Neural cell (in vitro differentiated cells): ENCODE results near the gene IFI6. TPM values are rescaled to one million over a fixed set of nuclear protein-coding genes. Genes with fewer than 3 reads are reported as not detected.
A peak's percentile ranks its signal among the peaks of the same experiment; 100 is the strongest.

Experiments
- H2AFZ ChIP-seq: fragments of 200-600, 300-800 bp; sonication (generic), shearing (Covaris generic); 2 replicates; pipeline ENCODE4 v1.6.0; 2014; ENCODE audit warnings: low read depth, mild to moderate bottlenecking, antibody characterized with exemption, low read length, moderate library complexity
- H3F3A ChIP-seq: fragments of 200-600 bp; shearing (Covaris generic); 2 replicates; pipeline ENCODE4 v1.6.1; 2016; ENCODE audit warnings: mild to moderate bottlenecking, moderate library complexity, mixed read lengths, antibody characterized with exemption, low read length; ENCODE audit not compliant: insufficient read depth, poor library complexity, severe bottlenecking
- H3K27ac ChIP-seq: fragments of 200-600, 300-800 bp; sonication (generic), shearing (Covaris generic); 2 replicates; pipeline ENCODE4 v1.5.1; 2014; ENCODE audit warnings: mild to moderate bottlenecking, low read length, moderate library complexity
- H3K27me3 ChIP-seq: fragments of 300-800, 200-600 bp; sonication (generic), shearing (Covaris generic); 2 replicates; pipeline ENCODE4 v1.6.0; 2014; ENCODE audit warnings: mild to moderate bottlenecking, low read depth, low read length, moderate library complexity; ENCODE audit not compliant: insufficient read depth
- H3K36me3 ChIP-seq: fragments of 300-800, 200-600 bp; sonication (generic), shearing (Covaris generic); 2 replicates; pipeline ENCODE4 v1.5.1; 2014; ENCODE audit warnings: mild to moderate bottlenecking, antibody characterized with exemption, low read length, moderate library complexity; ENCODE audit not compliant: insufficient read depth
- H3K4me2 ChIP-seq: fragments of 300-800, 200-600 bp; sonication (generic), shearing (Covaris generic); 2 replicates; pipeline ENCODE4 v1.6.0; 2014; ENCODE audit warnings: mild to moderate bottlenecking, low read length
- H3K4me3 ChIP-seq: fragments of 300-800, 200-600 bp; sonication (generic), shearing (Covaris generic); 2 replicates; pipeline ENCODE4 v1.5.1; 2014; ENCODE audit warnings: mild to moderate bottlenecking, low read length, moderate library complexity
- H3K79me2 ChIP-seq: fragments of 200-600 bp; shearing (Covaris generic); replicated peaks from 2 replicates; pipeline ENCODE4 v1.6.0; 2014; ENCODE audit warnings: mild to moderate bottlenecking, low read length, moderate library complexity; ENCODE audit not compliant: insufficient read depth
- H3K9ac ChIP-seq: fragments of 300-800, 200-600 bp; sonication (generic), shearing (Covaris generic); 2 replicates; pipeline ENCODE4 v1.6.1; 2016; ENCODE audit warnings: mild to moderate bottlenecking, low read length, mixed read lengths
- H3K9me2 ChIP-seq: fragments of 200-600 bp; shearing (Covaris generic); 2 replicates; pipeline ENCODE4 v1.6.1; 2016; ENCODE audit warnings: mild to moderate bottlenecking, low read length, mixed read lengths; ENCODE audit not compliant: insufficient read depth
- H3K9me3 ChIP-seq: fragments of 200-600, 300-800 bp; sonication (generic), shearing (Covaris generic); 2 replicates; pipeline ENCODE4 v1.6.1; 2016; ENCODE audit warnings: mild to moderate bottlenecking, mixed run types, low read length, moderate library complexity, mixed read lengths
- H4K20me1 ChIP-seq: fragments of 200-600 bp; shearing (Covaris generic); 2 replicates; pipeline ENCODE4 v1.6.1; 2016; ENCODE audit warnings: mild to moderate bottlenecking, mixed run types; ENCODE audit not compliant: insufficient read depth
- EP300 ChIP-seq: fragments of 450-650 bp; conservative IDR thresholded peaks from 2 replicates; pipeline ENCODE4 v1.6.1; 2014; ENCODE audit warnings: antibody characterized with exemption, mild to moderate bottlenecking, moderate library complexity; ENCODE audit not compliant: poor library complexity, severe bottlenecking
- EZH2 ChIP-seq: fragments of 200-600, 300-800 bp; shearing (Covaris generic), sonication (generic); IDR thresholded peaks from 2 replicates; pipeline ENCODE4 v1.6.1; 2014; ENCODE audit warnings: antibody characterized with exemption, low read length, borderline replicate concordance, mild to moderate bottlenecking; ENCODE audit not compliant: insufficient read depth, poor library complexity, severe bottlenecking
- MXI1 ChIP-seq: fragments of 450-650 bp; conservative IDR thresholded peaks from 2 replicates; pipeline ENCODE4 v1.6.1; 2014; ENCODE audit warnings: antibody characterized with exemption, mild to moderate bottlenecking; ENCODE audit not compliant: poor library complexity, severe bottlenecking
- POLR2AphosphoS5 ChIP-seq: IDR thresholded peaks from 2 replicates; pipeline ENCODE4 v1.6.1; 2012
- RAD21 ChIP-seq: fragments of 450-650 bp; conservative IDR thresholded peaks from 2 replicates; pipeline ENCODE4 v1.6.1; 2014; ENCODE audit warnings: antibody characterized with exemption, mild to moderate bottlenecking, moderate library complexity
- SMC3 ChIP-seq: fragments of 450-650 bp; conservative IDR thresholded peaks from 2 replicates; pipeline ENCODE4 v1.6.1; 2014; ENCODE audit warnings: antibody characterized with exemption, mild to moderate bottlenecking, moderate library complexity; ENCODE audit not compliant: poor library complexity
- TAF1 ChIP-seq: IDR thresholded peaks from 2 replicates; pipeline ENCODE4 v1.6.1; 2012; ENCODE audit warnings: low read depth
- polyA plus RNA-seq: library from polyadenylated mRNA; depleted of rRNA; stranded (reverse); fragments of >200 nt; gene quantifications from 2 replicates; pipeline ENCODE4 v1.2.3, GENCODE V29; 2014
- TF ChIP-seq, protein P1 (sequence below): fragments of 450-650 bp; IDR thresholded peaks from 2 replicates; pipeline ENCODE4 v1.5.1; 2014; ENCODE audit warnings: antibody characterized with exemption, mild to moderate bottlenecking, moderate library complexity; ENCODE audit not compliant: poor library complexity, severe bottlenecking
- TF ChIP-seq, protein P2 (sequence below): IDR thresholded peaks from 2 replicates; pipeline ENCODE4 v1.6.1; 2012; ENCODE audit warnings: borderline replicate concordance

IFI6 gene
- polyA plus RNA-seq, 1 donor from 2014 or later = 0.35 TPM

DNA sequence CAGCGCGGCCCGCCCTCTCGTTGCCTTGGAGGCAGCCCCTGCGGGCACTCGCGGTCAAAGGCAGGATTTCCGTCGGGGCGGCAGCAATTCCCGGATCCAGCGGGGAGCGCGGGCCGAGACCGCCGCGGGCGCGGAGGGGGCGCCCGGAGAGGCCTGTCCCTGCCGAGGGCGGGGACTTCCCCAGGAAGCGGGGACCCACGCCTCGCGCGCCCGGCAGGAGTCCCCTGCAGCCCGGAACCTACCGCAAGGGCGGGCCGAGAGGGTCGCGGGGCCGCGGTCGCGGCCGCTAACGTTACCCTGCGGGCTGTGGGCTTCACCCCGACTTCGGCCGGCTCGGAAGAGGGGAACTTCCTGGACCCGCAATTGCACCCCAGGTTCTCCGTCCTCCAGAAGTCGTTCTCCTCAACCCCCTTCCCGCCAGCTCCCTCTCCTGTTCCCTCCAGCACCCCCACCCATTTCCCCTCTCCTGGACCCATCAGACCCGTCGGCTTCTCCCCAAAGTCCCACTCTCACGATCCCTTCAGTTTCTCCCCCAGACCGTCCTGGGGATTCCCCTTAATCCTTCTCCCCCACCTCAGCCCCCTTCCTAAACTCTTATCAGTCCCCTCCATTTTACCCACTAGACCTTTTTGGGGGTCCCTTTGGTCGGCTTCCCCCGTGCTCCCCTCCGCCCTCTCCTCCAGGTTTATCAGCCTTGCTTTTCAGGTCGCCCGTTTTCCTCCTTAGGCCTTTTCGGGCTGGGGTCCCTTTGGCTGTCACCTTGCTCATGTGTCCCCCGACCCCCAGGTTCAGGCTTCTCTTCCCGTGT, 37.6 kb downstream of the IFI6 start:
- no peak overlapping the region for H2AFZ ChIP-seq
- no peak overlapping the region for H3K4me2 ChIP-seq
- no peak overlapping the region for H3K9ac ChIP-seq

DNA sequence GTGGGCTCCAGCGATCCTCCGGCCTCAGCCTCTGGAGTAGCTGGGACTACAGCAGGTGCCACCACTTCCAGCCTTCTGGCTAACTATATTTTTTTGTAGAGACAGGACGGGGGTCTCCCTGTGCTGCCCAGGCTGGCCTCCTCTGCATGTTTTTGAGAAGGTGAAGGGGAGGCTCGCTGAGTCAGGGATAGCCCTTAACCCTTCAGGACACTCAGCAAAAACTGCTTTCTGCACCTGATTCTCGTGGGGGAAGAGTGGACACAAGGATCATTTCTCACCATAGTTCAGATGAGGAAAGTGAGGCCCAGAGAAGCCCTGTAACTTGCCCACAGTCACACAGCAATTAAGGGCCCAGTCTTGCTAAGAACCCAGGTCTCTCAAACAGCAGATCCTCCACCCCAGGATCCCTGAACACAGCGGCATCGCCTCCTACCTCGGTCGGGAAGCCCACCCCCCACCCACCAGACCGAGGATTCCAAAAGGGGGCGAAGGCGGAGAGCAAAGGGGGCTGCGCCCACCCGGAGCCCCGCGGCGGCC, 38.3 kb downstream of the IFI6 start:
- Histone ChIP-seq H3K27ac (no peak overlapping the region), H3K27me3 (peaks cover 35% of the 10 kb centered on the region), H2AFZ (no peak overlapping the region), H3K9me3 (no peaks in the 10 kb centered on the region), H3K4me3 (peak overlapping the region; percentile 35), H3K9ac (no peak overlapping the region), H4K20me1 (no peaks in the 10 kb centered on the region), H3K36me3 (no peaks in the 10 kb centered on the region), H3K9me2 (no peaks in the 10 kb centered on the region), H3F3A (no peaks in the 10 kb centered on the region), H3K4me2 (no peak overlapping the region), H3K79me2 (no peaks in the 10 kb centered on the region)
- no peak for TF ChIP-seq MXI1
- TF ChIP-seq TAF1 = no peak
- TF ChIP-seq SMC3 = no peak
- TF ChIP-seq EP300 = no peak
- TF ChIP-seq RAD21 = no peak
- TF ChIP-seq EZH2 = no peak
- TF ChIP-seq, protein P1, sequence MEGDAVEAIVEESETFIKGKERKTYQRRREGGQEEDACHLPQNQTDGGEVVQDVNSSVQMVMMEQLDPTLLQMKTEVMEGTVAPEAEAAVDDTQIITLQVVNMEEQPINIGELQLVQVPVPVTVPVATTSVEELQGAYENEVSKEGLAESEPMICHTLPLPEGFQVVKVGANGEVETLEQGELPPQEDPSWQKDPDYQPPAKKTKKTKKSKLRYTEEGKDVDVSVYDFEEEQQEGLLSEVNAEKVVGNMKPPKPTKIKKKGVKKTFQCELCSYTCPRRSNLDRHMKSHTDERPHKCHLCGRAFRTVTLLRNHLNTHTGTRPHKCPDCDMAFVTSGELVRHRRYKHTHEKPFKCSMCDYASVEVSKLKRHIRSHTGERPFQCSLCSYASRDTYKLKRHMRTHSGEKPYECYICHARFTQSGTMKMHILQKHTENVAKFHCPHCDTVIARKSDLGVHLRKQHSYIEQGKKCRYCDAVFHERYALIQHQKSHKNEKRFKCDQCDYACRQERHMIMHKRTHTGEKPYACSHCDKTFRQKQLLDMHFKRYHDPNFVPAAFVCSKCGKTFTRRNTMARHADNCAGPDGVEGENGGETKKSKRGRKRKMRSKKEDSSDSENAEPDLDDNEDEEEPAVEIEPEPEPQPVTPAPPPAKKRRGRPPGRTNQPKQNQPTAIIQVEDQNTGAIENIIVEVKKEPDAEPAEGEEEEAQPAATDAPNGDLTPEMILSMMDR = no peak
- TF ChIP-seq POLR2AphosphoS5 = no peak
- TF ChIP-seq, protein P2, sequence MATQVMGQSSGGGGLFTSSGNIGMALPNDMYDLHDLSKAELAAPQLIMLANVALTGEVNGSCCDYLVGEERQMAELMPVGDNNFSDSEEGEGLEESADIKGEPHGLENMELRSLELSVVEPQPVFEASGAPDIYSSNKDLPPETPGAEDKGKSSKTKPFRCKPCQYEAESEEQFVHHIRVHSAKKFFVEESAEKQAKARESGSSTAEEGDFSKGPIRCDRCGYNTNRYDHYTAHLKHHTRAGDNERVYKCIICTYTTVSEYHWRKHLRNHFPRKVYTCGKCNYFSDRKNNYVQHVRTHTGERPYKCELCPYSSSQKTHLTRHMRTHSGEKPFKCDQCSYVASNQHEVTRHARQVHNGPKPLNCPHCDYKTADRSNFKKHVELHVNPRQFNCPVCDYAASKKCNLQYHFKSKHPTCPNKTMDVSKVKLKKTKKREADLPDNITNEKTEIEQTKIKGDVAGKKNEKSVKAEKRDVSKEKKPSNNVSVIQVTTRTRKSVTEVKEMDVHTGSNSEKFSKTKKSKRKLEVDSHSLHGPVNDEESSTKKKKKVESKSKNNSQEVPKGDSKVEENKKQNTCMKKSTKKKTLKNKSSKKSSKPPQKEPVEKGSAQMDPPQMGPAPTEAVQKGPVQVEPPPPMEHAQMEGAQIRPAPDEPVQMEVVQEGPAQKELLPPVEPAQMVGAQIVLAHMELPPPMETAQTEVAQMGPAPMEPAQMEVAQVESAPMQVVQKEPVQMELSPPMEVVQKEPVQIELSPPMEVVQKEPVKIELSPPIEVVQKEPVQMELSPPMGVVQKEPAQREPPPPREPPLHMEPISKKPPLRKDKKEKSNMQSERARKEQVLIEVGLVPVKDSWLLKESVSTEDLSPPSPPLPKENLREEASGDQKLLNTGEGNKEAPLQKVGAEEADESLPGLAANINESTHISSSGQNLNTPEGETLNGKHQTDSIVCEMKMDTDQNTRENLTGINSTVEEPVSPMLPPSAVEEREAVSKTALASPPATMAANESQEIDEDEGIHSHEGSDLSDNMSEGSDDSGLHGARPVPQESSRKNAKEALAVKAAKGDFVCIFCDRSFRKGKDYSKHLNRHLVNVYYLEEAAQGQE = no peak

More for the DNA sequence above, 37.6 kb downstream of the IFI6 start:
- no peaks in the 10 kb centered on the region for H3K9me2 ChIP-seq
- no peaks in the 10 kb centered on the region for H4K20me1 ChIP-seq
- peaks cover 35% of the 10 kb centered on the region for H3K27me3 ChIP-seq
- no peak for TF ChIP-seq EZH2
- no peaks in the 10 kb centered on the region for H3K36me3 ChIP-seq
- H3K27ac ChIP-seq = no peak overlapping the region
- H3K4me3 ChIP-seq = peak overlapping the region; percentile 35
- H3F3A ChIP-seq = no peaks in the 10 kb centered on the region
- no peaks in the 10 kb centered on the region for H3K9me3 ChIP-seq
- no peaks in the 10 kb centered on the region for H3K79me2 ChIP-seq
